Stomach smooth muscle (tissue), 2 donors: ENCODE results near the gene FCN1.

Experiments
- H3K27ac ChIP-seq: one replicate; pipeline ENCODE4 v1.7.0; 2013; ENCODE audit warnings: mild to moderate bottlenecking, low read length, inconsistent platforms
- H3K27me3 ChIP-seq, 2 donors: one replicate each; pipeline ENCODE4 v1.7.0; 2013; ENCODE audit warnings: low read length in 2 of 2; ENCODE audit not compliant: insufficient read depth in 2 of 2, control insufficient read depth in 1 of 2
- H3K36me3 ChIP-seq, 2 donors: one replicate each; pipeline ENCODE4 v1.7.0; 2013; ENCODE audit warnings: low read length in 2 of 2; ENCODE audit not compliant: control insufficient read depth in 2 of 2, insufficient read depth in 2 of 2
- H3K4me1 ChIP-seq: one replicate; pipeline ENCODE4 v1.7.0; 2013; ENCODE audit warnings: low read length; ENCODE audit not compliant: control insufficient read depth, insufficient read depth
- H3K4me3 ChIP-seq, 2 donors: one replicate each; pipeline ENCODE4 v1.7.0; 2013; ENCODE audit warnings: low read length in 2 of 2
- H3K9ac ChIP-seq, 2 donors: one replicate each; pipeline ENCODE4 v1.7.0; 2013; ENCODE audit warnings: low read length in 2 of 2, mild to moderate bottlenecking in 1 of 2
- H3K9me3 ChIP-seq, 2 donors: one replicate each; pipeline ENCODE4 v1.7.0; 2013; ENCODE audit warnings: low read length in 2 of 2; ENCODE audit not compliant: control insufficient read depth in 2 of 2
- donor health status: healthy.
- donor health status: Pancreatic carcinoma.

Gene FCN1

GRCh38 chr9:134889386-134890154, 28.1 kb downstream of the FCN1 start:
- peaks cover 0 to 1% of the 10 kb centered on the region in 2 donors for H3K9me3 ChIP-seq
- no peaks in the 10 kb centered on the region for H3K36me3 ChIP-seq
- H3K4me1 ChIP-seq = no peaks in the 10 kb centered on the region
- peaks cover 2 to 4% of the 10 kb centered on the region in 2 donors for H3K27me3 ChIP-seq
- H3K4me3 ChIP-seq = no peak overlapping the region
- H3K9ac ChIP-seq = no peak overlapping the region
- H3K27ac ChIP-seq = no peak overlapping the region

GRCh38 chr9:134888603-134889190, 29.0 kb downstream of the FCN1 start:
- Histone ChIP-seq H3K36me3 (no peaks in the 10 kb centered on the region), H3K4me1 (no peaks in the 10 kb centered on the region), H3K27ac (no peak overlapping the region), H3K9ac (no peak overlapping the region), H3K4me3 (no peak overlapping the region), H3K27me3 (peaks cover 2 to 4% of the 10 kb centered on the region in 2 donors), H3K9me3 (no peaks in the 10 kb centered on the region)

- Histone ChIP-seq H3K4me1 (no peaks in the 10 kb centered on the region), H3K9ac (no peak overlapping the region), H3K27me3 (peaks cover 2 to 6% of the 10 kb centered on the region in 2 donors), H3K9me3 (no peaks in the 10 kb centered on the region), H3K27ac (no peak overlapping the region), H3K36me3 (no peaks in the 10 kb centered on the region), H3K4me3 (no peak overlapping the region)
Measured at GRCh38 chr9:134887686-134888602, 29.8 kb downstream of the FCN1 start.

GRCh38 chr9:134887219-134887618, 30.5 kb downstream of the FCN1 start:
- Histone ChIP-seq H3K27ac (no peak overlapping the region), H3K4me1 (no peaks in the 10 kb centered on the region), H3K9me3 (no peaks in the 10 kb centered on the region), H3K9ac (no peak overlapping the region), H3K4me3 (no peak overlapping the region), H3K27me3 (peaks cover 2 to 6% of the 10 kb centered on the region in 2 donors), H3K36me3 (no peaks in the 10 kb centered on the region)

GRCh38 chr9:134886413-134886913, 31.2 kb downstream of the FCN1 start:
- Histone ChIP-seq H3K9me3 (no peaks in the 10 kb centered on the region), H3K9ac (no peak overlapping the region), H3K4me3 (no peak overlapping the region), H3K27me3 (peaks cover 2 to 7% of the 10 kb centered on the region in 2 donors), H3K4me1 (no peaks in the 10 kb centered on the region), H3K27ac (no peak overlapping the region), H3K36me3 (no peaks in the 10 kb centered on the region)

GRCh38 chr9:134885679-134886412, 31.9 kb downstream of the FCN1 start:
- Histone ChIP-seq H3K4me1 (no peaks in the 10 kb centered on the region), H3K4me3 (no peak overlapping the region), H3K27ac (no peak overlapping the region), H3K27me3 (peaks cover 2 to 9% of the 10 kb centered on the region in 2 donors), H3K9me3 (no peaks in the 10 kb centered on the region), H3K36me3 (no peaks in the 10 kb centered on the region), H3K9ac (no peak overlapping the region)

GRCh38 chr9:134885001-134885678, 32.6 kb downstream of the FCN1 start:
- no peak overlapping the region for H3K9ac ChIP-seq
- no peak overlapping the region for H3K27ac ChIP-seq
- peaks cover 3% of the 10 kb centered on the region for H3K4me1 ChIP-seq
- H3K9me3 ChIP-seq = no peaks in the 10 kb centered on the region
- peaks cover 2 to 10% of the 10 kb centered on the region in 2 donors for H3K27me3 ChIP-seq
- no peaks in the 10 kb centered on the region for H3K36me3 ChIP-seq
- H3K4me3 ChIP-seq = no peak overlapping the region

- no peak overlapping the region for H3K9ac ChIP-seq
- no peak overlapping the region for H3K4me3 ChIP-seq
- no peaks in the 10 kb centered on the region for H3K36me3 ChIP-seq
- H3K4me1 ChIP-seq = peaks cover 4% of the 10 kb centered on the region
- peaks cover 2 to 10% of the 10 kb centered on the region in 2 donors for H3K27me3 ChIP-seq
- no peaks in the 10 kb centered on the region for H3K9me3 ChIP-seq
- no peak overlapping the region for H3K27ac ChIP-seq
Measured at GRCh38 chr9:134884492-134884891, 33.2 kb downstream of the FCN1 start.

GRCh38 chr9:134883040-134883782, 34.5 kb downstream of the FCN1 start:
- no peaks in the 10 kb centered on the region for H3K9me3 ChIP-seq
- no peak overlapping the region for H3K9ac ChIP-seq
- H3K27me3 ChIP-seq = peaks cover 0 to 10% of the 10 kb centered on the region in 2 donors
- peaks cover 4% of the 10 kb centered on the region for H3K4me1 ChIP-seq
- no peak overlapping the region for H3K4me3 ChIP-seq
- H3K27ac ChIP-seq = no peak overlapping the region
- H3K36me3 ChIP-seq = no peaks in the 10 kb centered on the region
